Stimulated activated CD8-positive, alpha-beta memory T cell treated with anti-CD3 and anti-CD28 coated beads, Interleukin-4, amount 100 ng/mL, for 4 hours (primary cell): ENCODE measurements around the gene ENPP5.
"Not testable (repeated sequence)": the region's sequence is repeated elsewhere in the genome, so short reads cannot be mapped to it uniquely, and the experiment has no call there.

Experiments used
- DNase-seq, 2 donors: peaks; one replicate each; pipeline ENCODE4 v3.0.0-alpha.2; 2020; ENCODE audit warnings: low read depth in 2 of 2, low spot score in 1 of 2

Gene ENPP5

GRCh38 chr6:46175446-46175845 lies 4.7 kb upstream of the ENPP5 start:
- DNase-seq: no peak

- no peak for DNase-seq
Observed at GRCh38 chr6:46174904-46175303, 4.1 kb upstream of the ENPP5 start.

- no peak for DNase-seq
Observed at GRCh38 chr6:46172176-46172575, 1.4 kb upstream of the ENPP5 start.

GRCh38 chr6:46160102-46160501 lies 10.7 kb downstream of the ENPP5 start:
- no peak for DNase-seq

- DNase-seq: no peak
Observed at GRCh38 chr6:46159229-46159628, 11.6 kb downstream of the ENPP5 start.

GRCh38 chr6:46156701-46157100 lies 14.1 kb downstream of the ENPP5 start:
- DNase-seq: no peak

GRCh38 chr6:46149066-46149465 lies 21.7 kb downstream of the ENPP5 start:
- DNase-seq: not testable (repeated sequence)

GRCh38 chr6:46144270-46144669 lies 26.5 kb downstream of the ENPP5 start:
- no peak for DNase-seq

- DNase-seq: no peak
Observed at GRCh38 chr6:46138281-46138680, 32.5 kb downstream of the ENPP5 start.

- DNase-seq: no peak
Observed at GRCh38 chr6:46137387-46137786, 33.4 kb downstream of the ENPP5 start.

- no peak for DNase-seq
Observed at GRCh38 chr6:46136831-46137230, 33.9 kb downstream of the ENPP5 start.

- DNase-seq: no peak
Observed at GRCh38 chr6:46135176-46135575, 35.6 kb downstream of the ENPP5 start.

- DNase-seq: no peak
Observed at GRCh38 chr6:46134216-46134615, 36.6 kb downstream of the ENPP5 start.

GRCh38 chr6:46131291-46131690 lies 39.5 kb downstream of the ENPP5 start:
- not testable (repeated sequence) for DNase-seq

GRCh38 chr6:46130666-46131065 lies 40.1 kb downstream of the ENPP5 start:
- DNase-seq: no peak

GRCh38 chr6:46129629-46130511 lies 40.9 kb downstream of the ENPP5 start, which contains the start of gene ENPP4:
ENPP4 (plus strand) TSS chr6:46129989; CDS start chr6:46139584, 9,595 bp downstream.
- peak; percentile 74 to 79 for DNase-seq

GRCh38 chr6:46129291-46129628 lies 41.5 kb downstream of the ENPP5 start:
- DNase-seq: peak in 1 of 2 donors; percentile 2

- no peak for DNase-seq
Observed at GRCh38 chr6:46128476-46128875, 42.3 kb downstream of the ENPP5 start.

- DNase-seq: not testable (repeated sequence)
Observed at GRCh38 chr6:46119679-46120078, 51.1 kb downstream of the ENPP5 start.

- DNase-seq: no peak
Observed at GRCh38 chr6:46118836-46119235, 51.9 kb downstream of the ENPP5 start.

- DNase-seq: no peak
Observed at GRCh38 chr6:46118157-46118556, 52.6 kb downstream of the ENPP5 start.

GRCh38 chr6:46116289-46116688 lies 54.5 kb downstream of the ENPP5 start:
- DNase-seq: no peak

- no peak for DNase-seq
Observed at GRCh38 chr6:46115634-46116033, 55.1 kb downstream of the ENPP5 start.
